ENCODE results near the gene RASSF4.

Gene RASSF4

GRCh38 chr10:44978213-44978569, 18.6 kb downstream of the RASSF4 start:
- DNase-seq (ENCODE audit: low spot score), result no peak
- TF ChIP-seq CTCF (IDR thresholded peaks at IDR 0.05; ENCODE audit: borderline replicate concordance, control extremely low read depth, extremely low read depth, insufficient read depth, missing control alignments), result no peak
- in situ Hi-C loops (cut with MboI; ENCODE audit: low sequenced_read_pairs, unreplicated experiment), result loop anchor here (10.0 kb wide), 1 partner anchor 53 kb away; no protein-coding TSS in a partner anchor

- DNase-seq (ENCODE audit: low spot score), result peak; percentile 68
- in situ Hi-C loops (cut with MboI; ENCODE audit: low sequenced_read_pairs, unreplicated experiment), result loop anchor here (10.0 kb wide), 1 partner anchor 54 kb away; no protein-coding TSS in a partner anchor
- no peak for TF ChIP-seq CTCF (IDR thresholded peaks at IDR 0.05; ENCODE audit: borderline replicate concordance, control extremely low read depth, extremely low read depth, insufficient read depth, missing control alignments)
These were observed 19.1 kb downstream of the RASSF4 start, which contains the start of gene DEPP1 for GRCh38 chr10:44978570-44979280. Gene DEPP1, minus strand, starts transcription at chr10:44978809. Its CDS starts 779 bp downstream, at chr10:44978030.

- DNase-seq (ENCODE audit: low spot score), result no peak
- in situ Hi-C loops (cut with MboI; ENCODE audit: low sequenced_read_pairs, unreplicated experiment), result loop anchor here (10.0 kb wide), 1 partner anchor 55 kb away; no protein-coding TSS in a partner anchor
- TF ChIP-seq CTCF (IDR thresholded peaks at IDR 0.05; ENCODE audit: borderline replicate concordance, control extremely low read depth, extremely low read depth, insufficient read depth, missing control alignments), result no peak
These were observed 19.9 kb downstream of the RASSF4 start for GRCh38 chr10:44979281-44980191.

GRCh38 chr10:44980309-44981171, 20.9 kb downstream of the RASSF4 start:
- TF ChIP-seq CTCF (IDR thresholded peaks at IDR 0.05; ENCODE audit: borderline replicate concordance, control extremely low read depth, extremely low read depth, insufficient read depth, missing control alignments), result no peak
- in situ Hi-C loops (cut with MboI; ENCODE audit: low sequenced_read_pairs, unreplicated experiment), result no loop called here
- DNase-seq (ENCODE audit: low spot score), result peak; percentile 61

GRCh38 chr10:44981172-44982113, 21.8 kb downstream of the RASSF4 start:
- in situ Hi-C loops (cut with MboI; ENCODE audit: low sequenced_read_pairs, unreplicated experiment), result no loop called here
- no peak for TF ChIP-seq CTCF (IDR thresholded peaks at IDR 0.05; ENCODE audit: borderline replicate concordance, control extremely low read depth, extremely low read depth, insufficient read depth, missing control alignments)
- peak; percentile 67 for DNase-seq (ENCODE audit: low spot score)

Data from GM13976 (cell line).